ENCODE results near the gene CYTH3.

The CYTH3 gene

GRCh38 chr7:6149996-6150395, 122.4 kb downstream of the CYTH3 start:
- no peak for DNase-seq (ENCODE audit: low read depth)

GRCh38 chr7:6148724-6149360, 123.6 kb downstream of the CYTH3 start:
- no peak for DNase-seq (ENCODE audit: low read depth)

- no peak for DNase-seq (ENCODE audit: low read depth)
These were observed 124.8 kb downstream of the CYTH3 start for GRCh38 chr7:6147627-6148026.

GRCh38 chr7:6146666-6147065, 125.8 kb downstream of the CYTH3 start:
- DNase-seq (ENCODE audit: low read depth) = no peak

GRCh38 chr7:6143997-6144396, 128.4 kb downstream of the CYTH3 start:
- no peak for DNase-seq (ENCODE audit: low read depth)

- no peak for DNase-seq (ENCODE audit: low read depth)
These were observed 129.5 kb downstream of the CYTH3 start for GRCh38 chr7:6142871-6143380.

GRCh38 chr7:6139189-6139996, 133.0 kb downstream of the CYTH3 start:
- DNase-seq (ENCODE audit: low read depth) = no peak

GRCh38 chr7:6136475-6136874, 135.9 kb downstream of the CYTH3 start:
- no peak for DNase-seq (ENCODE audit: low read depth)

- no peak for DNase-seq (ENCODE audit: low read depth)
These were observed 139.2 kb downstream of the CYTH3 start for GRCh38 chr7:6133249-6133648.

- no peak for DNase-seq (ENCODE audit: low read depth)
These were observed 142.3 kb downstream of the CYTH3 start for GRCh38 chr7:6130007-6130587.

- DNase-seq (ENCODE audit: low read depth) = no peak
These were observed 144.2 kb downstream of the CYTH3 start for GRCh38 chr7:6128205-6128604.

GRCh38 chr7:6127110-6127490, 145.3 kb downstream of the CYTH3 start:
- DNase-seq (ENCODE audit: low read depth) = no peak

GRCh38 chr7:6123843-6124242, 148.6 kb downstream of the CYTH3 start:
- DNase-seq (ENCODE audit: low read depth) = no peak

- no peak for DNase-seq (ENCODE audit: low read depth)
These were observed 151.3 kb downstream of the CYTH3 start for GRCh38 chr7:6121141-6121540.

GRCh38 chr7:6117533-6117932, 154.9 kb downstream of the CYTH3 start:
- no peak for DNase-seq (ENCODE audit: low read depth)

GRCh38 chr7:6116211-6116610, 156.2 kb downstream of the CYTH3 start:
- DNase-seq (ENCODE audit: low read depth) = no peak
